ENCODE data around the gene ZNF14. TPM values are rescaled to one million over a fixed set of nuclear protein-coding genes. Genes with fewer than 3 reads are reported as not detected.

Gene ZNF14
- total RNA-seq, 1 donor from 2014 or later = 10.9 TPM

DNA sequence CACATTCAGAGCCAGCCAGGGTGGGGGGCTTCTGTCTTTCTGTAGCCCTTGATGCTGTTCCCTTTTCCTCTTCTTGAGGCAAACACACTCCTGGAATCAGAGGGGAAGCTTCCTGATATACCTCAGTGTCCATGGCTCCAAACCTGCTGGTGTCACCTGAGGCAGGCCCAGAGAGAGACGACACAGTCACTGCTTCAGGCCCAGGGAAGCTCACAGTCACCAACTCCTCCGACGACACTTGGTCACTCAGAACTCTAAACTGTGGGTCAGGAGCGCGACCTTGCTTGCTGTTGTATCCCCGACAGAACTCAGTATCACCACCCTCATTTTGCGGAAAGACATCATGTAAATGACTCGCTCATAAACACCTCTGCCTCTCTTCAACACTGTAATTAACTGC lies 70.6 kb downstream of the ZNF14 start:
- Mint-ChIP-seq H3K27me3 (ENCODE audit: unreplicated experiment) (peaks cover 10% of the 10 kb centered on the region), H3K27ac (ENCODE audit: unreplicated experiment) (peak overlapping the region; percentile 82), H3K9me3 (ENCODE audit: unreplicated experiment) (peaks cover 14% of the 10 kb centered on the region), H3K36me3 (ENCODE audit: unreplicated experiment) (no peaks in the 10 kb centered on the region), H3K4me3 (ENCODE audit: unreplicated experiment) (peak overlapping the region; percentile 92), H3K4me1 (ENCODE audit: low read depth, unreplicated experiment) (peaks cover 18% of the 10 kb centered on the region)
- DNase-seq = no peak
- TF ChIP-seq, protein P1, sequence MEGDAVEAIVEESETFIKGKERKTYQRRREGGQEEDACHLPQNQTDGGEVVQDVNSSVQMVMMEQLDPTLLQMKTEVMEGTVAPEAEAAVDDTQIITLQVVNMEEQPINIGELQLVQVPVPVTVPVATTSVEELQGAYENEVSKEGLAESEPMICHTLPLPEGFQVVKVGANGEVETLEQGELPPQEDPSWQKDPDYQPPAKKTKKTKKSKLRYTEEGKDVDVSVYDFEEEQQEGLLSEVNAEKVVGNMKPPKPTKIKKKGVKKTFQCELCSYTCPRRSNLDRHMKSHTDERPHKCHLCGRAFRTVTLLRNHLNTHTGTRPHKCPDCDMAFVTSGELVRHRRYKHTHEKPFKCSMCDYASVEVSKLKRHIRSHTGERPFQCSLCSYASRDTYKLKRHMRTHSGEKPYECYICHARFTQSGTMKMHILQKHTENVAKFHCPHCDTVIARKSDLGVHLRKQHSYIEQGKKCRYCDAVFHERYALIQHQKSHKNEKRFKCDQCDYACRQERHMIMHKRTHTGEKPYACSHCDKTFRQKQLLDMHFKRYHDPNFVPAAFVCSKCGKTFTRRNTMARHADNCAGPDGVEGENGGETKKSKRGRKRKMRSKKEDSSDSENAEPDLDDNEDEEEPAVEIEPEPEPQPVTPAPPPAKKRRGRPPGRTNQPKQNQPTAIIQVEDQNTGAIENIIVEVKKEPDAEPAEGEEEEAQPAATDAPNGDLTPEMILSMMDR (IDR thresholded peaks at IDR 0.05; ENCODE audit: partially characterized antibody, unreplicated experiment) = no peak

DNA sequence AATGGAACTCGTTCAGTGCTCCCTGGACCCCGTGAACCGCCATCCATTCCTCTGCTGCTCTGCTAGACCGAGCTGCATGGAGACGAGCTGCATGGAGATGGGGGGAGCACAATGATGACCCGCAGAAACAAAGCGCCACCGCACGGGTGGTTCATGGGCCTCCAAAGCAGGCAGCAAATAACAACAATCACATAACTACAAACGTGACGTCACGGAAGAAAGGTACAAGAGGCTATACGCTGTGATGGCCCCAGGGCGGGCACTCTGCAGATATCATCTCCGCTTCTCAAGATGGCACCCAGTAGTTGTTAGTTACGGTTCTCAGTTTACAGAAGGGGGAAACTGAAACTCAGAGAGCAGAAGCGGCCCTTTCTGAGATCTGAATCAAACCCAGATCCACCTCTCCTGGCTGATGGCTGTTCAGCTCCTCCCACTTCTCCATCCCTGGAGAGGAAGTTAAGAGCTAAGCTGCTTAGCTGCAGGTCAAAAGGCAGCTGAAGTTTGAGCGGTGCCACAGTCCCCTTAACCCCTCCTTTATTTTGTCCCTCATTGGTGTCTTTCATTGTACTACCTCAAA lies 71.1 kb downstream of the ZNF14 start:
- Mint-ChIP-seq H3K9me3 (ENCODE audit: unreplicated experiment) (peaks cover 14% of the 10 kb centered on the region), H3K27me3 (ENCODE audit: unreplicated experiment) (peaks cover 12% of the 10 kb centered on the region), H3K4me3 (ENCODE audit: unreplicated experiment) (peak overlapping the region; percentile 92), H3K4me1 (ENCODE audit: low read depth, unreplicated experiment) (peaks cover 18% of the 10 kb centered on the region), H3K27ac (ENCODE audit: unreplicated experiment) (peak overlapping the region; percentile 82), H3K36me3 (ENCODE audit: unreplicated experiment) (no peaks in the 10 kb centered on the region)
- TF ChIP-seq, protein P1 (IDR thresholded peaks at IDR 0.05; ENCODE audit: partially characterized antibody, unreplicated experiment) = no peak
- DNase-seq = no peak

DNA sequence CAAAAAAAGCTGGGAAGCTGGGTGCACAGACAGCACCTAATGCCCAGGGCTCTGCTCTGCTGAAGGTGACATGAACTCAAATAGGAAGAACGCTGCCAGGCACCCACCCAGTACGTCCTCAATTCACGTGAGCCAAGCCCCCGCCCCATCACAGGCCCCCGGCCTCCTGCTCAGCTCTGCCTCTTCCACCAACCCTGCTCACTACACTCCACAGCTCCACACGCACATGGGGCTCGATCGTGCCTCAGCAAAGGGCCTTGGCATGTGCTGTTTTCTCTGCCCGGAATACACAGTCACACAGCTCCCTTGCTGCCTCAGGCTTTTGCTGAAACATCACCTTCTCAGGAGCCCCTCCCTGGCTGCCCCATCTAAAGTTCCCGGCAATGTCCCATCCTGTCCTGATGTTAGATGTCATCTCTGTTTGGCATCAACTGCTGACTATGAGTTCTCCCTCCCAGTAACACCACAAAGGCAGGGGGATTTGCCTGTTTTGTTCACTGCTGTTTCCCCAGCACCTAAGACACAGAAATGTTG lies 71.7 kb downstream of the ZNF14 start:
- H3K27ac Mint-ChIP-seq (ENCODE audit: unreplicated experiment) = peak overlapping the region; percentile 82
- H3K9me3 Mint-ChIP-seq (ENCODE audit: unreplicated experiment) = peaks cover 14% of the 10 kb centered on the region
- peaks cover 18% of the 10 kb centered on the region for H3K4me1 Mint-ChIP-seq (ENCODE audit: low read depth, unreplicated experiment)
- DNase-seq = no peak
- no peaks in the 10 kb centered on the region for H3K36me3 Mint-ChIP-seq (ENCODE audit: unreplicated experiment)
- TF ChIP-seq, protein P1 (IDR thresholded peaks at IDR 0.05; ENCODE audit: partially characterized antibody, unreplicated experiment) = no peak
- H3K4me3 Mint-ChIP-seq (ENCODE audit: unreplicated experiment) = peak overlapping the region; percentile 92
- H3K27me3 Mint-ChIP-seq (ENCODE audit: unreplicated experiment) = peaks cover 12% of the 10 kb centered on the region

Other genes starting within 250 kb of the ZNF14 start
- gene TSSK6, start 217.6 kb downstream of the ZNF14 start, total RNA-seq (ENCODE audit: unreplicated experiment) = 1.7 TPM
- gene NDUFA13, start 216.9 kb downstream of the ZNF14 start, total RNA-seq (ENCODE audit: unreplicated experiment) = 394 TPM
- 21.6 TPM for gene YJEFN3, start 204.2 kb downstream of the ZNF14 start, total RNA-seq (ENCODE audit: unreplicated experiment)
- gene CILP2, start 194.8 kb downstream of the ZNF14 start, total RNA-seq (ENCODE audit: unreplicated experiment) = 40.9 TPM
- 56.1 TPM for gene PBX4, start 114.4 kb downstream of the ZNF14 start, total RNA-seq (ENCODE audit: unreplicated experiment)
- 364 TPM for gene LPAR2, start 104.9 kb downstream of the ZNF14 start, total RNA-seq (ENCODE audit: unreplicated experiment)
- gene GMIP, start 89.5 kb downstream of the ZNF14 start, total RNA-seq (ENCODE audit: unreplicated experiment) = 204 TPM
- 92.7 TPM for gene ATP13A1, start 69.4 kb downstream of the ZNF14 start, total RNA-seq (ENCODE audit: unreplicated experiment)
- gene ZNF101, start 64.3 kb downstream of the ZNF14 start, total RNA-seq (ENCODE audit: unreplicated experiment) = 8.0 TPM
- 39.0 TPM for gene ZNF506, start 88.6 kb upstream of the ZNF14 start, total RNA-seq (ENCODE audit: unreplicated experiment)
- 56.0 TPM for gene ZNF253, start 132.8 kb upstream of the ZNF14 start, total RNA-seq (ENCODE audit: unreplicated experiment)
- 50.1 TPM for gene ZNF93, start 167.8 kb upstream of the ZNF14 start, total RNA-seq (ENCODE audit: unreplicated experiment)

Data from glutamatergic neuron (in vitro differentiated cells).